HepG2 (cell line): ENCODE data around the gene PRM2. TPM values are rescaled to one million over a fixed set of nuclear protein-coding genes. Genes with fewer than 3 reads are reported as not detected.

ENCODE experiments used
- BHLHE40 ChIP-seq: IDR thresholded peaks from 2 replicates; pipeline ENCODE4 v1.6.1; 2011; ENCODE audit warnings: low read length, improper control_type of control experiment
- EHMT2 ChIP-seq: fragments of 200-600 bp; sonication (generic); IDR thresholded peaks from 2 replicates; pipeline ENCODE4 v1.7.0; 2017; ENCODE audit warnings: antibody characterized with exemption, low read depth, low read length, borderline replicate concordance
- TFAP4 ChIP-seq: sonication (generic); IDR thresholded peaks from 2 replicates; pipeline ENCODE4 v1.6.1; 2016; ENCODE audit warnings: low read depth, borderline replicate concordance
- ZBTB25 ChIP-seq: IDR thresholded peaks from 2 replicates; pipeline ENCODE4 v1.6.1; 2018; ENCODE audit warnings: missing genetic modification reagents
- ZFP37 ChIP-seq: sonication (generic); formaldehyde crosslinking; IDR thresholded peaks from 2 replicates; pipeline ENCODE4 v1.4.0; 2020; ENCODE audit warnings: missing genetic modification reagents, borderline replicate concordance
- ZIK1 ChIP-seq: sonication (generic); formaldehyde crosslinking; IDR thresholded peaks from 2 replicates; pipeline ENCODE4 v1.5.0; 2020; ENCODE audit warnings: mild to moderate bottlenecking, low read depth, missing genetic modification reagents, borderline replicate concordance
- ZMYM2 ChIP-seq: sonication (generic); formaldehyde crosslinking; IDR thresholded peaks from 2 replicates; pipeline ENCODE4 v1.8.0; 2022; ENCODE audit warnings: mild to moderate bottlenecking, missing genetic modification reagents
- ZNF264 ChIP-seq: sonication (generic); formaldehyde crosslinking; IDR thresholded peaks from 2 replicates; pipeline ENCODE4 v1.4.0; 2020; ENCODE audit warnings: missing genetic modification reagents
- ZNF607 ChIP-seq: sonication (generic); formaldehyde crosslinking; IDR thresholded peaks from 2 replicates; pipeline ENCODE4 v1.5.1; 2020; ENCODE audit warnings: missing genetic modification reagents, mild to moderate bottlenecking, borderline replicate concordance
- ZNF770 ChIP-seq: sonication (generic); formaldehyde crosslinking; IDR thresholded peaks from 2 replicates; pipeline ENCODE4 v1.5.0; 2020; ENCODE audit warnings: mild to moderate bottlenecking, missing genetic modification reagents
- polyA plus RNA-seq, 8 experiments: library from polyadenylated mRNA; depleted of rRNA in 3 of 8; stranded (reverse) in 7 of 8; unstranded in 1 of 8; fragments of >200 nt; fragmentation: Illumina TruSeq in 4 of 8; extraction: Trizol in 4 of 8; gene quantifications; 2 replicates each; pipeline versions ENCODE4 v1.2.1 to v1.2.3, GENCODE V29; 2011 to 2016; ENCODE audit warnings: low read depth in 4 of 8, missing spikeins in 1 of 8, mixed read lengths in 1 of 8; ENCODE audit not compliant: insufficient read depth in 1 of 8
- total RNA-seq, 5 experiments: library from RNA; depleted of rRNA; stranded (reverse); fragments of >200 nt; fragmentation: Illumina TruSeq; extraction: Trizol; gene quantifications; 2 replicates each; pipeline ENCODE4 v1.2.3, GENCODE V29; 2016; ENCODE audit warnings: low read depth in 1 of 5
- TF ChIP-seq, protein P1 (sequence below): sonication (generic); formaldehyde crosslinking; IDR thresholded peaks from 2 replicates; pipeline ENCODE4 v1.5.0; 2020; ENCODE audit warnings: missing genetic modification reagents
- TF ChIP-seq, protein P2 (sequence below): IDR thresholded peaks from 2 replicates; pipeline ENCODE4 v1.4.0; 2020; ENCODE audit warnings: mild to moderate bottlenecking, missing genetic modification reagents
- TF ChIP-seq, protein P3 (sequence below): sonication (generic); formaldehyde crosslinking; IDR thresholded peaks from 2 replicates; pipeline ENCODE4 v1.4.0; 2020; ENCODE audit warnings: missing genetic modification reagents

PRM2 gene
- total and polyA plus RNA-seq, 2 of the 13 experiments (the other 11 are each of a cell fraction or from before 2014, with no cell fraction given) = 0.54 TPM; not detected in 1

DNA sequence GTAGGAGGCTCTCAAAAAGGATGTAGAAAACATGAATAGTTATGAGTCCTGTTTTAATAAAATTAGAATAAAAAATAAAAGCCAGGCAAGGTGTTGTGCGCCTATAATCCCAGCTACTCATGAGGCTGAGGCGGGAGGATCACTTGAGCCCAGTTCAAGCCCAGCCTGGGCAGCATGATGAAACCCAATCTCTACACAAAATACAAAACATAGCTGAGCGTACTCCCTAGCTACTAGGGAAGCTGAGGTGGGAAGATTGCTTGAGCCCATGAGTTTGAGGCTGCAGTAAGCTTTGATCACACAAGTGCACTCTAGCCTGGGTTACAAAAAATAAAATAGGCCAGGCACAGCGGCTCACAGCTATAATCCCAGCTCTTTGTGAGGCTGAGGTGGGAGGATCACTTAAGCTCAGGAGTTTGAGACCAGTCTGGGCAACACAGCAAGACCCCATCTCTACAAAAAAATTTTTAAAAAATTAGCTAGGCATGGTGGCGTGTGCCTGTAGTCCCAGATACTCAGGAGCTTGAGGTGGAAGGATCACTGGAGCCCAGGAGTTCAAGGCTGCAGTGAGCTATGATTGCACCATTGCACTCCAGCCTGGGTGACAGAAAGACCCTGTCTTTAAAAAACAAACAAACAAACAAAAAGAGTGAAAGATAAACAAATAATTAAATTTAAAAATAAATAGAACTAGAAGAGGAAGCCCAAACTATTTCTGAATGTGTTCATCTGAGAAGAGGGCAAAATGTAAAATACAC, 22.0 kb upstream of the PRM2 start (continued):
- TF ChIP-seq, protein P1, sequence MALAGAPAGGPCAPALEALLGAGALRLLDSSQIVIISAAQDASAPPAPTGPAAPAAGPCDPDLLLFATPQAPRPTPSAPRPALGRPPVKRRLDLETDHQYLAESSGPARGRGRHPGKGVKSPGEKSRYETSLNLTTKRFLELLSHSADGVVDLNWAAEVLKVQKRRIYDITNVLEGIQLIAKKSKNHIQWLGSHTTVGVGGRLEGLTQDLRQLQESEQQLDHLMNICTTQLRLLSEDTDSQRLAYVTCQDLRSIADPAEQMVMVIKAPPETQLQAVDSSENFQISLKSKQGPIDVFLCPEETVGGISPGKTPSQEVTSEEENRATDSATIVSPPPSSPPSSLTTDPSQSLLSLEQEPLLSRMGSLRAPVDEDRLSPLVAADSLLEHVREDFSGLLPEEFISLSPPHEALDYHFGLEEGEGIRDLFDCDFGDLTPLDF (CRISPR knock-in tag) = no peak
- no peak for TF ChIP-seq EHMT2
- TF ChIP-seq ZMYM2 = no peak; the same call in 1 of the 2 replicates
- TF ChIP-seq, protein P2, sequence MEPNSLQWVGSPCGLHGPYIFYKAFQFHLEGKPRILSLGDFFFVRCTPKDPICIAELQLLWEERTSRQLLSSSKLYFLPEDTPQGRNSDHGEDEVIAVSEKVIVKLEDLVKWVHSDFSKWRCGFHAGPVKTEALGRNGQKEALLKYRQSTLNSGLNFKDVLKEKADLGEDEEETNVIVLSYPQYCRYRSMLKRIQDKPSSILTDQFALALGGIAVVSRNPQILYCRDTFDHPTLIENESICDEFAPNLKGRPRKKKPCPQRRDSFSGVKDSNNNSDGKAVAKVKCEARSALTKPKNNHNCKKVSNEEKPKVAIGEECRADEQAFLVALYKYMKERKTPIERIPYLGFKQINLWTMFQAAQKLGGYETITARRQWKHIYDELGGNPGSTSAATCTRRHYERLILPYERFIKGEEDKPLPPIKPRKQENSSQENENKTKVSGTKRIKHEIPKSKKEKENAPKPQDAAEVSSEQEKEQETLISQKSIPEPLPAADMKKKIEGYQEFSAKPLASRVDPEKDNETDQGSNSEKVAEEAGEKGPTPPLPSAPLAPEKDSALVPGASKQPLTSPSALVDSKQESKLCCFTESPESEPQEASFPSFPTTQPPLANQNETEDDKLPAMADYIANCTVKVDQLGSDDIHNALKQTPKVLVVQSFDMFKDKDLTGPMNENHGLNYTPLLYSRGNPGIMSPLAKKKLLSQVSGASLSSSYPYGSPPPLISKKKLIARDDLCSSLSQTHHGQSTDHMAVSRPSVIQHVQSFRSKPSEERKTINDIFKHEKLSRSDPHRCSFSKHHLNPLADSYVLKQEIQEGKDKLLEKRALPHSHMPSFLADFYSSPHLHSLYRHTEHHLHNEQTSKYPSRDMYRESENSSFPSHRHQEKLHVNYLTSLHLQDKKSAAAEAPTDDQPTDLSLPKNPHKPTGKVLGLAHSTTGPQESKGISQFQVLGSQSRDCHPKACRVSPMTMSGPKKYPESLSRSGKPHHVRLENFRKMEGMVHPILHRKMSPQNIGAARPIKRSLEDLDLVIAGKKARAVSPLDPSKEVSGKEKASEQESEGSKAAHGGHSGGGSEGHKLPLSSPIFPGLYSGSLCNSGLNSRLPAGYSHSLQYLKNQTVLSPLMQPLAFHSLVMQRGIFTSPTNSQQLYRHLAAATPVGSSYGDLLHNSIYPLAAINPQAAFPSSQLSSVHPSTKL = no peak
- no peak for TF ChIP-seq BHLHE40
- TF ChIP-seq, protein P3, sequence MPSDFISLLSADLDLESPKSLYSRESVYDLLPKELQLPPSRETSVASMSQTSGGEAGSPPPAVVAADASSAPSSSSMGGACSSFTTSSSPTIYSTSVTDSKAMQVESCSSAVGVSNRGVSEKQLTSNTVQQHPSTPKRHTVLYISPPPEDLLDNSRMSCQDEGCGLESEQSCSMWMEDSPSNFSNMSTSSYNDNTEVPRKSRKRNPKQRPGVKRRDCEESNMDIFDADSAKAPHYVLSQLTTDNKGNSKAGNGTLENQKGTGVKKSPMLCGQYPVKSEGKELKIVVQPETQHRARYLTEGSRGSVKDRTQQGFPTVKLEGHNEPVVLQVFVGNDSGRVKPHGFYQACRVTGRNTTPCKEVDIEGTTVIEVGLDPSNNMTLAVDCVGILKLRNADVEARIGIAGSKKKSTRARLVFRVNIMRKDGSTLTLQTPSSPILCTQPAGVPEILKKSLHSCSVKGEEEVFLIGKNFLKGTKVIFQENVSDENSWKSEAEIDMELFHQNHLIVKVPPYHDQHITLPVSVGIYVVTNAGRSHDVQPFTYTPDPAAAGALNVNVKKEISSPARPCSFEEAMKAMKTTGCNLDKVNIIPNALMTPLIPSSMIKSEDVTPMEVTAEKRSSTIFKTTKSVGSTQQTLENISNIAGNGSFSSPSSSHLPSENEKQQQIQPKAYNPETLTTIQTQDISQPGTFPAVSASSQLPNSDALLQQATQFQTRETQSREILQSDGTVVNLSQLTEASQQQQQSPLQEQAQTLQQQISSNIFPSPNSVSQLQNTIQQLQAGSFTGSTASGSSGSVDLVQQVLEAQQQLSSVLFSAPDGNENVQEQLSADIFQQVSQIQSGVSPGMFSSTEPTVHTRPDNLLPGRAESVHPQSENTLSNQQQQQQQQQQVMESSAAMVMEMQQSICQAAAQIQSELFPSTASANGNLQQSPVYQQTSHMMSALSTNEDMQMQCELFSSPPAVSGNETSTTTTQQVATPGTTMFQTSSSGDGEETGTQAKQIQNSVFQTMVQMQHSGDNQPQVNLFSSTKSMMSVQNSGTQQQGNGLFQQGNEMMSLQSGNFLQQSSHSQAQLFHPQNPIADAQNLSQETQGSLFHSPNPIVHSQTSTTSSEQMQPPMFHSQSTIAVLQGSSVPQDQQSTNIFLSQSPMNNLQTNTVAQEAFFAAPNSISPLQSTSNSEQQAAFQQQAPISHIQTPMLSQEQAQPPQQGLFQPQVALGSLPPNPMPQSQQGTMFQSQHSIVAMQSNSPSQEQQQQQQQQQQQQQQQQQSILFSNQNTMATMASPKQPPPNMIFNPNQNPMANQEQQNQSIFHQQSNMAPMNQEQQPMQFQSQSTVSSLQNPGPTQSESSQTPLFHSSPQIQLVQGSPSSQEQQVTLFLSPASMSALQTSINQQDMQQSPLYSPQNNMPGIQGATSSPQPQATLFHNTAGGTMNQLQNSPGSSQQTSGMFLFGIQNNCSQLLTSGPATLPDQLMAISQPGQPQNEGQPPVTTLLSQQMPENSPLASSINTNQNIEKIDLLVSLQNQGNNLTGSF (CRISPR knock-in tag) = no peak
- TF ChIP-seq ZNF770 (CRISPR knock-in tag) = peak; percentile 43; the same call in 1 of the 2 replicates
- no peak for TF ChIP-seq ZBTB25
- TF ChIP-seq ZNF264 (CRISPR knock-in tag) = 0 out of 2 replicates have a peak, but pooled peaks have one; percentile 10
- TF ChIP-seq ZFP37 (CRISPR knock-in tag) = 0 out of 2 replicates have a peak, but pooled peaks have one; percentile 6
- no peak for TF ChIP-seq ZIK1 (CRISPR knock-in tag)
- 0 out of 2 replicates have a peak, but pooled peaks have one; percentile 8 for TF ChIP-seq ZNF607
- no peak for TF ChIP-seq TFAP4
